G401 (cell line): ENCODE data around the gene PTPRD. TPM values are rescaled to one million over a fixed set of nuclear protein-coding genes. Genes with fewer than 3 reads are reported as not detected.

ENCODE experiments used
- DNase-seq: peaks from one replicate; pipeline ENCODE4 v3.0.0-alpha.2; 2015; ENCODE audit warnings: low spot score
- in situ Hi-C: cut with HindIII; loops from 2 replicates; pipeline ENCODE4 v1.10.0; 2016; ENCODE audit warnings: low sequenced_read_pairs, mixed read lengths
- total RNA-seq: library from RNA; depleted of rRNA; stranded (reverse); fragments of >200 nt; shearing (Covaris generic); gene quantifications from 2 replicates; pipeline ENCODE4 v1.2.3, GENCODE V29; 2014

Gene PTPRD
- total RNA-seq, 1 experiment from 2014 or later: 13.0 TPM

DNA sequence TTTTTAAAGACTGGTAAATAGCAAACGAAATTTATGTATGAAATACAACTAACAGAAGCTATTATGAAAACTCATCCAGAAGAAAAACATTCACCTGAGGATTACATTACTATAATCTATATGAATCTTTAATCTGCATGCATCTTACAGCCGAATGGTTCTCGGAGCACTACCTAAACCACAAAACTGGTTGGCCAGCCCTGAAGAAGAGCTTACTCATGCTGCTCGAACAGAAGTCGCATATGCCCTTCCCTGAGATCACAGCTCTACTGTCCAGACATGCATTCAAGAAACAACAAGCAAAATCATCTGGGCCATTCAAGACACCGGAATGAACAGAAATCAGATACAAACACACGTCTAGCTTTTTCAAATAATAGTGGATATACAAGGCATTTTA is 1882.2 kb downstream of the PTPRD start:
- in situ Hi-C loops: no loop called here
- peak; percentile 77 for DNase-seq

DNA sequence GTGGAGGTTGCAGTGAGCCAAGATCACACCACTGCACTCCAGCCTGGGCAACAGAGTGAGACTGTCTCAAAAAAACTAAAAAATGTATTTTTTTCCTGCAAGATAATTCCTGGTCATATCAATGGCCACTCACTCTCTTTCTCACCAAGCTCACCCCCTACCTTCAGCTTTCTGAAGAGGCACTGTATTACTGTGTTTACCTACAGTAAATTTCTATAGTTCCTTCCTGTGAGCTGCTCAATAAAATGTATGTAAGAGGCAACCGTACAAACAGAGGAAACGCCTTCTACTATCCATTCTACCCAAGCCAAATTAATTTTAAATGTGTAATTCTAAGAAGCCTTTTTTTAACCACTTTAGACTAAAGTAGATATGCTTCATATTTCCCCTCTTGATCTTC is 1883.9 kb downstream of the PTPRD start:
- in situ Hi-C loops: no loop called here
- DNase-seq: no peak

DNA sequence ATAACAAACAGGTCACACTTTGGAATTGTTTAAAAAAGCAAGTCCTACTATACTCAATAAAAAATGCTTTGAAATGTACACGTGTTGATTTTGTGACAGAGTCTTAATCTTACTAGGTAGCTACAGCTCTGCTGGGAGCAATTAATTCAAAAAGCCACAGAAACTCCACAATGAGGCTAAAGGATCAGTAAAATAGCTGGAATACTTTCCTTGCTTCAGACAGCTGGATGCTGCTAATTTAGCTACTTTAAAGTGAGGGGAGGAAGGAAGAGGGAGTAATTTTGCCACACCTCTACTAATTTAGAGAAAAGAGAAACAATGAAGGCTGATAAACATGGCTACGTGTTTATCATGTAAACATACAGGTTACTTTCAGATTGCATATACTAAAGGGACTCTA is 1885.6 kb downstream of the PTPRD start:
- DNase-seq: no peak
- in situ Hi-C loops: no loop called here

DNA sequence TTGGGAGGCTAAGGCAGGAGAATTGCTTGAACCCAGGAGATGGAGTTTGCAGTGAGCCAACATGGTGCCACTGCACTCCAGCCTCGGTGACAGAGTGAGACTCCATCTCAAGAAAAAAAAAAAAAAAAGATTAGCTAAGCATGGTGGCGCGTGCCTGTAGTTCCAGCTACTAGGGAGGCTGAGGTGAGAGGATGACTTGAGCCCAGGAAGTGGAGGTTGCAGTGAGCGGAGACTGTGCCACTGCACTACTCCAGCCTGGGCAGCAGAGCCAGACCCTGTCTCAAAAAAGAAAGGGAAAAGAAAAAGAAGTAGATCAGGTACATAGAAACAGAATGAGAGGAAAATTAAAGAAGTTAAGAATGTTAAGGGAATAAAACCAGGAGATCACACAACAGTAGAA is 1886.1 kb downstream of the PTPRD start:
- no peak for DNase-seq
- in situ Hi-C loops: no loop called here

DNA sequence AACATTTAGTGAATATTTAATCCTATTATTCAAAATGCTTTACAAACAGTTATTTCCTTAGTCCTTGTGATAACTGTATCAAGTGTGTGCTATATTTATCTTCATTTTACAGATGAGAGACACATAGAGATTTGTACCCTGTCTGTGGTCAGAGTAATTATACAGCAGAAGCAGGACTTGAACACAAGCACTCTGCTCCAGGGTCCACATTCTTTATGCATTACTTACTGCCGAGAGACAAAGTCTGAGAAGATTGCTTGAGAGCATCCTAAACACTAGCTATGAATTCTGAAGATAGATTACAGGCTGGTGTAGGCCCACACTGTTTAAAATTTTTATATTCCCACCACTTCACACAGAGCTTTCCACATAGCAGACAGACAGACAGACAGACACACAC is 1887.2 kb downstream of the PTPRD start:
- in situ Hi-C loops: no loop called here
- no peak for DNase-seq

DNA sequence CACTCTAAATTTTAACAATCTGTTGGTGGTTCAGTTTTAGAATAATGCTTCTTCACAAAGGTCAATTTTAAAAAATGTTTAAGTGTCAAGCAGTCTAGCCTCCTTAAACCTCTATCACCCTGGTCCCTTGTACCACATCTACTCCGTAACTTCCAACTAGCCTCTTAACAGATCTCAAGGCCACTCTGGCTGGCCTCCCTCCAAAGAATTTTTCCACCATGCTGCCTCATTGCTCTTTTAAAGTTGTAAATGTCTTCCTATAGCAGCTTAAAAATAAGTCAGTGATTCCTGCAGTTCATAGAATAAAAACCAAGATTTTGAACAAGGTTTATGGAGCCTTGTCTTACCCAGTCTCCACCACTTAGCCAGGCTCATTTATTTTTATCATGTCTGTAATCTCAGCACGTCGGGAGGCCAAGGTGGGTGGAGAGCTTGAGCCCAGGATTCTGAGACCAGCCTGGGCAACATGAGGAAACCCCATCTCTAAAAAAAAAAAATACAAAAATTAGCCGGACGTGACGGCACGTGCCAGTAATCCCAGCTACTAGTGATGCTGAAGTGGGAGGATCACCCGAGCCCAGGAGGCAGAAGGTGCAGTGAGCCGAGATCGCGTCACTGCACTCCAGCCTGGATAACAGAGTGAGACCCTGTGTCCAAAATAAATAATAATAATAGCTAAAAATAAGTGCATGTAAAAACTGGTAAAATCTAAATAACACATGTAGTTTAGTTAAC is 1888.4 kb downstream of the PTPRD start:
- DNase-seq: peak; percentile 54
- in situ Hi-C loops: no loop called here

- no peak for DNase-seq
- in situ Hi-C loops: no loop called here
Observed at GRCh38 chr9:8723195-8723594, 1889.6 kb downstream of the PTPRD start.

GRCh38 chr9:8719833-8720486 is 1892.8 kb downstream of the PTPRD start:
- in situ Hi-C loops: no loop called here
- no peak for DNase-seq

GRCh38 chr9:8718121-8718725 is 1894.6 kb downstream of the PTPRD start:
- no peak for DNase-seq
- in situ Hi-C loops: no loop called here

- DNase-seq: no peak
- in situ Hi-C loops: no loop called here
Observed at GRCh38 chr9:8717146-8717545, 1895.7 kb downstream of the PTPRD start.

GRCh38 chr9:8715788-8716187 is 1897.0 kb downstream of the PTPRD start:
- in situ Hi-C loops: no loop called here
- DNase-seq: no peak

DNA sequence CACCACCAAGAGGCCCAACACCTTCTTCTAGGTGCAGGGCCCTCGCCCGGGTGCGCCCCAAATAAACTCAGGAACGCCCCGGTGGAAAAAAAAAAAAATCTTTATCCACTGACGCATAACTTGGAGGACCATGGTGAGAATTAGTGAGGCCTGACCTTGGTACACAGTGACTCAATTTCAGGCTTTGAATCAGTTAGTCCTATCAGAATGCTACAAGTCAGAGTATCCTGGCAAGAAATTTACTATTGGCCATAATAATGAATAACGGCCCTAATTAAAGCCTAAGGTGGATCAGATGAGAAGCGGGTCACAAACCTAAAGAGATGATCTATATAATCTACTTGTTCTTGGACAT is 1899.0 kb downstream of the PTPRD start:
- in situ Hi-C loops: no loop called here
- DNase-seq: no peak

DNA sequence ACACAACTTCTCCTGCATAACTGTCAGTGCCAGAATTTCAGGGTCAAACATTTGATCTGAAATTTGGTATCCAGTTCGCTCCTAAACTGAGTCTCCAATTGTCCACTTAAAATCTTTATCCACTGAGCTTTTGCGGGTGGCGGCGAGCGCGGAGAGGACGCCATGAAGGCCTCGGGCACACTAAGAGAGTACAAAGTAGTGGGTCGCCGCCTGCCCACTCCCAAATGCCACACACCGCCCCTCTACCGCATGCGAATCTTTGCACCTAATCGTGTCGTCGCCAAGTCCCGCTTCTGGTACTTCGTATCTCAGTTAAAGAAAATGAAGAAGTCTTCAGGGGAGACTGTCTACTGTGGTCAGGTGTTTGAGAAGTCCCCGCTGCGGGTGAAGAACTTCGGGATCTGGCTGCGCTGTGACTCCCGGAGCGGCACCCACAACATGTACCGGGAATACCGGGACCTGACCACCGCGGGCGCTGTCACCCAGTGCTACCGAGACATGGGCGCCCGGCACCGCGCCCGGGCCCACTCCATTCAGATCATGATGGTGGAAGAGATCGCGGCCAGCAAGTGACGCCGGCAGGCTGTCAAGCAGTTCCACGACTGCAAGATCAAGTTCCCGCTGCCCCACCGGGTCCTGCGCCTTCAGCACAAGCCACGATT is 1899.5 kb downstream of the PTPRD start:
- DNase-seq: no peak
- in situ Hi-C loops: no loop called here

DNA sequence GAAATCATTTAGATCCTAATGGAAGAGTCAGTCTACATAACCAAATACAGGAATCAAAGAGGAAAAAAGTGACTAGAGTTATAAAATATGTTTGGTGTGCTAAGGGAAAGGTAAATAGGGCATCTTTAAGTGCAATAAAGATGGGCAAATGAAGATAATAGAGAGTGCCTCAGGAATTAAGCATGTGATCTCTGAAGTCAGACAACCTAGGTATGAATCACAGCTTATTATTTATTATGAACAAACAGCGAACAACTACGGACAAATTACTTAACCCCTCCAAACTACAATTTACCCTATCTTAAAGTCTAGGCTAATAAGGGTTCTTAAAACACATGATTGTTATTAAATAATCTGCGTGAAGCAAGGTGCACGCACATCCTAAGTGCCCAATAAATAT is 1903.1 kb downstream of the PTPRD start:
- DNase-seq: no peak
- in situ Hi-C loops: no loop called here

DNA sequence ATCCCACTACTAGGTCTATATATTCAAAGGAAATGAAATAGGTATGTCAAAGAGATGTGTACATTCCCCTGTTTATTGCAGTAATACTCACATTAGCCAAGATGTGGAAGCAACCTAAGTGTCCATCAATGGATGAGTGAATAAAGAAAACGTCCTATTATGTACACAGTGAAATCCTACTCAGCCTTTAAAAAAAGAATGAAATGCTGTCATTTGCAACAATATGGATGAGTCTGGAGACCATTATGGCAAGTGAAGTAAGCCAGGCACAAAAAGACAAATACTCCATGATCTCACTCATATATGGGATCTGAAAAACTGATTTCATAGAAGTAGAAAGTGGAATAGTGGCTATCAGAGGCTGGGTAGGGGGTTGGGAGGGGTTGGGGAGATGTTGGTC is 1904.1 kb downstream of the PTPRD start:
- DNase-seq: no peak
- in situ Hi-C loops: no loop called here

DNA sequence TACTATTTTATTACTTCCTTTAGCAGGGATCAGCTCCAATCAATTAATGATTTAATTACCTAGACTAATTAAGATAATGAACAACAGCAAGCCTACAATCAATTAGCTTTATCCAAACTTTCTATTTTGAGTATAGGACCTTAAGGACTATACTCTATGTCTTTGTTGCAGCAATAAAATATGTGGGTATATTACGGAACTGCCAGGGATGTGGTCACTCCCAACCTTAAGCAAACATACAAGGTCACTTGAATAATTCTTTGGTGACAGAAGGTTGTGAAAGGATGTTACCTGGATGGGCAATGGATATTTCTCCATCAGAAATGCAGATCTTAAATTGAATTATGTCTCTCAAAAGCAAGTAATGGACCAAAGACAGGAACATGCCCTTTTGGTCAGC is 1905.8 kb downstream of the PTPRD start:
- no peak for DNase-seq
- in situ Hi-C loops: no loop called here

GRCh38 chr9:8706531-8706930 is 1906.3 kb downstream of the PTPRD start:
- DNase-seq: peak; percentile 73
- in situ Hi-C loops: no loop called here

GRCh38 chr9:8705861-8706260 is 1906.9 kb downstream of the PTPRD start:
- DNase-seq: no peak
- in situ Hi-C loops: no loop called here

DNA sequence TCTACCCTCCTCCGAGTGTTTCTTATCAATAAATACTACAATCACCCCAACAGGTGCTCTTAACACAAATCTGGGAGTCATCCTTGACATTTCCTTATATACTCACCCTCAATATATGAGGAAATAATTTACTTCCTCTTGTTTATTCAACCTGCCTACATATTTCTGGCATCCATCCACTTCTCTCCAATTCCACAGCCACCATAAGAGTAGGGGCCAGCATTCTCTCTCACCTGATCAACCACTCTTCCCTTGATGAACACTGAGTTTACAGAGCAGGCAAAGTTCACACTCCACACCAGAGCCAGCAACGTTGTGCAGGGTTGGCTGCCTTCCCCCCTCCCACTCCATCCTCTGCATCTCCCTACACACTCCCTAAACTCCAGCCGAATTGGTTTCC is 1908.9 kb downstream of the PTPRD start:
- DNase-seq: no peak
- in situ Hi-C loops: no loop called here

GRCh38 chr9:8701904-8702303 is 1910.9 kb downstream of the PTPRD start:
- in situ Hi-C loops: no loop called here
- no peak for DNase-seq
